Measurements from ENCODE around the gene LRRC30.
"Not testable (repeated sequence)": the region's sequence is repeated elsewhere in the genome, so short reads cannot be mapped to it uniquely, and the experiment has no call there.

LRRC30 gene

DNA sequence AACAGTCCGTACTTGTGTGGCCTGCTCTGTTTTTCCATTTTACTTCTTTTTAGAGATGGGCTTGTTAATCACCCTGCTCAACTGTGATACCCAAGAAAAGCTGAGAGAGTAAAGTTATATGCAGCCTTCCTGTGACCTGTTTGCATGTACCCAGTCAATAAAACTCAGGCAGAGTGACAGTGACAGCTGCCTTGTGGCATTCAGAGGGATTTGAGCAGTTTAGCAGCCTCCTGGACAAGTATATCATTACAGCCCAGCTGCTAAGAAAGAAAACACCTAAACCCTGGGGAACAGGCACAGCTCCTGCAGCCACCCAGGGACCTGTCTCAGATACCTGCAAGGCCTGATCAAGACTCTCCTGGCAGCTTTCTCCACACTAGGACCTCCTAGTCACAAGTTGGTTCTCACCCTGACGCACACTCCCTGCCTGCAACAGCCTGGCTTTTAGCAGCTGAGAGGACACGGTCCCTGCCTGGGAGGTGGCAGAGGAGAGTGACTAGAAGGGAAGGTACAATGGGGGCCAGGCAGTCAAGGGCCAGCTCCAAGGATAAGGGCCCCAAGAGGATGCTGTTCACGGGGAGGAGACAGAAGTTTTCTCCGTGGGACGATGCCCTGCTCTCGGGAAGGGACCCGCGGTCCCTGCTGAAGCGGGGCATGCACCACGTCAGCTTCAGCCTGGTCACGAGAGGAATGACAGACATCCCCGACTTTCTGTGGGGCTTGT, at the start of gene LRRC30:
Gene LRRC30 (plus strand): TSS at position 464 of the 724 bp plus-strand sequence. CDS start 50 bp downstream, at position 514.
- no peak for DNase-seq

DNA sequence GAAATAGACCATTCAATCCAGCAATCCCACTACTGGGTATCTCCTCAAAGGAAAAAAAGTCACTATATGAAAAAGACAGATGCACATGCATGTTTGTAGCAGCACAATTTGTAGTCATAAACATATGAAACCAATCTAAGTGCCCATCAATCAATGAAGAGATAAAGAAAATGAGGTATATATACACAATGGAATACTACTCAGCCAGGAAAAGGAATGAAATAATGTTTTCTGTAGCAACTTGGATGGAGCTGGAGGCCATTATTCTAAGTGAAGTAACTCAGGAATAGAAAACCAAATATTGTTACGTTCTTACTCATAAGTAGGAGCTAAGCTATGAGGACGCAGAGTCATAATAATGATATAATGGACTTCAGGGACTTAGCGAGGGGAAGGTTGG, 45.2 kb upstream of the LRRC30 start:
- DNase-seq = no peak

DNA sequence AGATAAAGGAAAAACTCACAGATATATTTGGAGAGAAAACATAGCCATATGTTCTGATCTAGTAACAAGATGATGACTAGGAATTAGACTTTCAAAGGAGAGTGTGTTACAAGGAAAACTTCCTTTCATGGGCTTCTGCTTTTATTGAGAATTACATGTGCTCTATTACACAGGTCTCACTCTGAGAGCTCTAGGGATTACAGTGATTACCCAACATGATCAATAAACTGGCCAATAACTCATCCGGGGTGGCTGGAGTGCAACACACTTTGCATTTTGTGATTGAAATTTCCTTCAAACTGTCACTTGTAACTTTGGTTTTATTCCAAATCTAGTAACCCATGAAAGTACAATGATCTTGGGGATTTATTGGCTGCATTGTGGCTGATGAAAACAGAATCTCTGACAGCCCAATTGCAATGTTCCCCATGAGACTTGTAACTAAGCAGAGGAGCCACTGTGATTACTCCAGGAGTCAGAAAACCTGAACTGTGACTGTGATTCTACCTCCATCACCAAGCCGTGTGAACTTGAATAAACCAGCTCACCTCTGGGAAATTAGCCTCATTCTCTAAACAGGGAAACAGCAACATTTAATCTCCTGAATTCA, 40.2 kb upstream of the LRRC30 start:
- no peak for DNase-seq

DNA sequence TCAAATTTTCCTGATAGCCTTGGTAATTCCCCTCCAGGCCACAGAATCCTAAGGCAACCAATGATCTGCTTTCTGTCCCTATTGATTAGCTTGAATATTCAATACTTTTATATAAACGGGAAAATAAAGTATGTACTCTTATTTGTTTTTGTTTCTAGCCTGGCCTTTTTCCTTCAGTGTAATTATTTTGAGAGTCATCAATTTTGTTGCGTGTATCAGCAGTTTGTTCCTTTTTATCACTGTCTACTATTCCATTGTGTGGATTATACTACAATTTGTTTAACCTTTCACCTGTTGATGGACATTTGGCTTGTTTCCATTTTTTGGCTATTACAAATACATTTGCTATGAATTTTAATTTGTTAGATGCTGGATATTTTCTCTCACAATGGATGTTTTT, 39.2 kb upstream of the LRRC30 start:
- DNase-seq = no peak

DNA sequence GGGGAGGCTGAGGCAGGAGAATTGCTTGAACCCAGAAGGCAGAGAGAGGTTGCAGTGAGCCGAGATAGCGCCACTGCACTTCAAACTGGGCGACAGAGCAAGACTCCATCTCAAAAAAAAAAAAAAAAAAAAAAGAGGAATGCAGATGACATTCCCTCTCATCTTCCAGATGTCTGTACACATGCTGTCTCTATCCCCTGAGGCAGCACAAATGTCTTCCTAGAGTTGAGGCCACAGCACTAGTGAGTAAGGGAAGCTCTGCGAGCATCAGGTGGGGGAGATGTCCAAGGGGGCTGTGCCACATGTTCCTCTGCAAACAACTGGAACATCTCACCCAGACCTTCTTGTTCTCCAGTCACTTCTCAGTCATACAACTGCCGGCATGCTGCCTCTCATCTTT, 35.6 kb upstream of the LRRC30 start:
- no peak for DNase-seq

DNA sequence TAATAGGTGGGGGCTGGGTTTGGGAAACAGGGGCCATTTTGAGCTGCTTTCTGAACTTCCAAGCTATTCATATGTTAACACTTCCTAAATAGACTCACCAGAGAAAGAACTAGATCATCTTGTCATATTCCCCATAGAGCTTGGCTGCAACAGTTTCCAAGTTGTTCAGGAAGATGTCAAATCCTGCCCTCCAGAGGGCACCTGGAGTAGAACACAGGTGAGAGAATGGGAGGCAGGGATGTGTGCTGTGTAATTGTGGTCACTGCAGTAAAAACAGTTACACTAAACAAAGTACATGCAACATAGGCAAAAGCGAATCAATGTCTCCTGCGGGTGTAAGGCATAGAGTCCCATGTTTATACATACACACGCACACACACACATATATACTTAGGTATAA, 34.5 kb upstream of the LRRC30 start:
- no peak for DNase-seq

DNA sequence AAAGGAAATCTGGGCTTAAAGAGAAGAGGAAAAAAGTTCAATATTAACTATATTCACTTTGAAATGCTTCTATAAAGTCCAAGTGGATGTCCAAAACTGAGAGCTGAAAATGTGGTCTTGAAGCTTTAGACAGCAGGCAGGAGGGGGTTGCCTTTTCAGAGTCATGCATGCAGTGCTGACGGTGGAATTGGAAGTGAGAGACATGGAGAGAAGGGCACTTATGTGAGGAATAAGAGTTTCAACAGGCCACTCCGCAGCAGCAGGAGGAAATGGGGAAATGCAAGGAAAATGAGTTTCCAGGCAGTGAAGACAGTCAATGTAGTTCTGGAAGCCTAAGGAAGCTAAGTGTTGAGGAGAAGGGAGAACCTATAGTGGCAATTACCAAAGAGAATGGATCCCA, 33.0 kb upstream of the LRRC30 start:
- no peak for DNase-seq

DNA sequence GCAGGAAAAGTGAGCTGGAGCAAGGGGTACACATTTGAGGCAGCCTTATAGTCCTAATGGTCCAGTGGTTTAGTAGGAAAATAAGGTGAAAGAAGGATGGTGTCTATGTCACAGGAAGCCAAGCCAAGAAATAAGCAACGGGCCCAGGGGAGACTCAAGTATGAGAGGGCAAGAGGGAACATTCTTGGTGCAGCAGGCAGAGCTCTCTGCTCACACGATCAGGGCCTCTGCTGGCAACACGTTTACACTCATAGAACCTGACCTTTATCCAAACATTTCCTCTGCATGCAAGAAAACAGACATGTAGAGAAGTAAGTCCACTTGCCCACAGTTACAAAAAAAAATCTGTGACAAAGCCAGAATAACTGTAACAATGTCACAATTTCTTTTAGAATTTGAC, 32.6 kb upstream of the LRRC30 start:
- DNase-seq = no peak

DNA sequence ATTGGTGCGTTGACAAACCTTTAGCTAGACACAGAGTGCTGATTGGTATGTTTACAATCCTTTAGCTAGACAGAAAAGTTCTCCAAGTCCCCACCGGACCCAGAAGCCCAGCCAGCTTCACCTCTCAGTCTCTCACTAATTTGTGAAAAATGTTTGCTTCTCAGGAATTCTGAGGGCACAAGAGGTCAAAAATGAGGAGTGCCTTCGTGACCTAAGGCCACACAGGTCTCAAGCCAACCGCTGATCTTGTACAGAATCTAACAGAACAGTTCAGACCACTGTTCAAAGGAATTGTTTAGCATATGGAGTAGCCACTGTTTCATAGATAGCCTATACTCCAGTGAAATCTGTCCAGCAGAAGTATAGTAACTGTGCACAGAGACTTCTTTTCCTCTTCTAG, 29.8 kb upstream of the LRRC30 start:
- no peak for DNase-seq

DNA sequence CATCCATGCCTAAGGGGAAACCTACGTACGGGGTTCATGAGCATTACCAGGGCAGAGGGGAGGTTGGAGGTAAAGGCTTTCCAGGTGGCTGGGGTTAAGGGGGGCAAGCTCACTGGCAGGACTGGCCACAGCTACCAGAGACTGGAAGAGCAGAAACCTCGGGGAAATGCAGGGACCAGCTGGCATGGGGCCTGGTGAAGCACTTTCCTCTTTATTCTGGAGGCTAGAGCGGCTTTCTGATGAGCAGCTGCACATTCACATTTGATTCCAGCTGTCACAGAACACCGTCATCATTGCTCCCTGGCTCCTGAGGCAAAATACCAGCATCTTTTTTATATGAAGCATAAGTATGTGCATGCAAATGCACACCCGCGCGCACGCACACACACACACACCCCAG, 28.7 kb upstream of the LRRC30 start:
- no peak for DNase-seq

DNA sequence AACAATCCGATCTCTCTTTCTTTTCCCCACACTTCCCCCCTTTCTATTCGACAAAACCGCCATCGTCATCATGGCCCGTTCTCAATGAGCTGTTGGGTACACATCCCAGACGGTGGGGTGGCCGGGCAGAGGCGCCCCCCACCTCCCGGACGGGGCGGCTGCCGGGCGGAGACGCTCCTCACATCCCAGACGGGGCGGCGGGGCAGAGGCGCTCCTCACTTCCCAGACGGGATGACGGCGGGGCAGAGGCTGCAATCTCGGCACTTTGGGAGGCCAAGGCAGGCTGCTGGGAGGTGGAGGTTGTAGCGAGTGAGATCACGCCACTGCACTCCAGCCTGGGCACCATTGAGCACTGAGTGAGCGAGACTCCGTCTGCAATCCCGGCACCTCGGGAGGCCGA, 27.3 kb upstream of the LRRC30 start:
- DNase-seq = not testable (repeated sequence)

DNA sequence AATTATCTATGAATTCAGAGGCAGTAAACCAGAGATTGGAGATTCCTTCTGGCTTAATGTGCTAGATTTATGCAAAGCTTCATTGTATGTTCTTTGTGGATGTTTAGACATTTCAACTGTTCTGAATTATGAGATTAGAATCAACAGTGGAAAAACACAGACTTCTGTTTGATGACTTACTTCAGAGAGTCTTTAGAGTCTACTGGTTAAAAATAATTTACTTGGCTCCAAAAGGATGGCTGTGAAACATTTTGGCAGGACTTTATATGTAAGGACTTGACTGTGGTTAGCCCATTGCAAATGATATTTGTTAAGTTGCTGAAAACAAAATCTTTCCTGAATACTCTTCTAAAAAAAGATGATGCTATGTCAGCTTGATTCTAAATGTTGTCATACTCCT, 25.5 kb upstream of the LRRC30 start:
- DNase-seq = no peak

DNA sequence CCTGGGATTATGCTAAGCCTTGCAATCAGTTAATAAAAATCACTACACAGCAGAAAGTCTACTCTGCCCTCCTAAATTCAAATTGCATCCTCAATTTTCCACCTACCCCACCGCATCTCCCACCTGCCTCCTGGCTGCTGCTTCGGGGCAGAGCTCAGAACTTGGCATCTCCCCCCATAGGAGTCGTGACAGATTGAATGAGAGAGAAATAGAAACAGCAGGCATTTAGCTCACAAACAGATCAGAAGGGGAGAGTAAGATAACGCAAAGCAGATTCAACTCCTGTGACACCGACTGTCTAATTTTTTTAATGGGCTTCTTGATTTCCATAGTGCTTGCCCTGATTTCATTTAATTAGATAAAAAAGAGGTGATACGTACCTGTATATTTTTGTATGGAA, 24.7 kb upstream of the LRRC30 start:
- no peak for DNase-seq

DNA sequence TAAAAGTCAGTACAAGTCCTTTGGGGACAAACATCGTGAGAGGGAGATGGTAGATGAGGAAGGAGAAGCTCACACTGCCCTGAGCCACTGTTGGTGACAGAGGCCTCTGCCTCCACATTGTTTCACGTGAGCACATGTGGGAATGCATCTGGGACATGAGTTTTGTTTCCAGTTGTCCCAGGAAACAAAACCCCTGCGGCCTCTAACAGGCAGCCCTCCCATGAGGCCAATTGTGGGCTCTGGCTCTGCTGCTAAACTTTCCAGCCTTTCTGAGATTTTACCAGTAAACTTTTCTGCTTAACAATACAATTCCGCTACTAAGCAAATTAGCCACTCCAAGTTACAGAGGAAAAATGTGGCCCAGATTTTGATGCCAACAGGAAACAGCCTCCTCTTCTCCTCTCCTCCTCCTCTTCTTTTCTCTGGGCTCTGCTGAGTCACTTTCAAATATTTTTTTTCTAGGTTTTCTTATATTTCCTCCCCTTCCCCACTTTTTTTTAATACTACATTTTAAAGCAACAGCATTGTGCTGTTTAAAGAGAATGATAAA, 23.4 kb upstream of the LRRC30 start:
- no peak for DNase-seq

DNA sequence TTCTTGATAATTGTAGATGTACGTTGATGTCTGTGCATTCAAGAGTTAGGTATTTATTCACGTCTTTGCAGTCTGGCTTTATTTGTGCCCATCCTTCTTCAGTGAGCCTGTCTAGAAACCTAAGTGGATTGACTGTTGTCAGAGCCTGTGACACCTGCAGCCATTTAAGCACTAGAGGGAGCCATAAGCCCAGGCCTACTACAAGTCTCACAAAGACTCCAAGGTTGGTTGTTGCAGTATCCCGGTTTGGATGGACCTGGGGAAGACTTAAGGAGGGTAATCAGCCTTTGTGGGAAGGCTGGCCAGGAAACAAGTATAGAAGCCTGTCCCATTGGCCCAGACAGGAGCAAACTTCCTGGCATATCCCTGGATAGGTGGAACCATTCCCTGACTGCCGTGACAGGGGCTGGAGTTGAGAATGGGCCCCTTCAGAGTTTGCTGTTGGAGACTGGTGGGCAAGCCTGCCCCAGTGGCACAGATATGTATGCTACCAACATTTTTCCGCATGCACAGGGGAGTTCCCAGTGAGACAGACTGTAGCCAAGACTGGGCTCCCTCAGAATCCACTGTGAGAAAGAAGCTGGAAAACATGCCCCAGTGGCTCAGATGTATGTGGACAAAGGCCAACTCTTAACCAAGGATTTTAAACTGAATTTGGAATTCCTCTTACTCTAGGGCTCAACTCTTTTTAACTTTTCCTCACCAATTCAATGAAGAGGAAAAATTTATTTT, 9.3 kb upstream of the LRRC30 start:
- DNase-seq = no peak

DNA sequence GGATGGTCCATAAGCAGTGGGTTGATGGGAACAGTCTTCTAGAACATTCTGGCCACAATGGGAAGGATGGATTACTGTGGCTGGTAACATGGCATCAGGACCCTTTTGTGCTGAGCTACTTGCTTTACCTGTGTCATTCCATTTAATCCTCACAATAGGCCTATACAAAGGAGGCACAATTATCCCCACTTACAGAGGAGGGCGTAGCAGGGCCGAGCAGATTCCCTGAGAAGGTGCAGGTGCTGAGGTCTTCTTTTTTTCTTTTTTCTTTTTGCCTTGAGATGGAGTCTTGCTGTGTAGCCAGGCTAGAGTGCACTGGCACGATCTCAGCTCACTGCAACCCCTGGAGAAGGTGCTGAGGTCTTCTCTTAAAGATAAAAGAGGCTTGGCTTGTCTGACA, 6.7 kb upstream of the LRRC30 start:
- DNase-seq = no peak

DNA sequence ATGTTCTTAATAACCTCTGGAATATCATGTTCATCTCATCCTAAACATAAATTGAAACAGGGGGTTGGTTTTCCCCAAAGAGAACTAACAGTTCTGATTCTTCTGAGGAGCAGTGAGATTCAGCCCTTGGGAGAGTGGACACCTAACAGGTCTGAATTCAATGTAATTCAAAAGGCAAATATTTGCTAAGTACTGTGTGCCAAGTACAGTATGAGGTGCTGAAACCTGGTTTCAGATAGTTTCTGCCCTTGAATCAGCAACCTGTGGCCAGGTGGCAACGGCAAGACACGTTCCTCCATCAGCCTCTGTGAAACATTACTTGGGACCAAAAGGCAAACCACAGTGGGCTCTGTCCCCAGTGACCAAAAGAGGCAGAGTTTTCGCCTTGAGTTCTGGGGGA, 1.3 kb downstream of the LRRC30 start:
- DNase-seq = no peak

DNA sequence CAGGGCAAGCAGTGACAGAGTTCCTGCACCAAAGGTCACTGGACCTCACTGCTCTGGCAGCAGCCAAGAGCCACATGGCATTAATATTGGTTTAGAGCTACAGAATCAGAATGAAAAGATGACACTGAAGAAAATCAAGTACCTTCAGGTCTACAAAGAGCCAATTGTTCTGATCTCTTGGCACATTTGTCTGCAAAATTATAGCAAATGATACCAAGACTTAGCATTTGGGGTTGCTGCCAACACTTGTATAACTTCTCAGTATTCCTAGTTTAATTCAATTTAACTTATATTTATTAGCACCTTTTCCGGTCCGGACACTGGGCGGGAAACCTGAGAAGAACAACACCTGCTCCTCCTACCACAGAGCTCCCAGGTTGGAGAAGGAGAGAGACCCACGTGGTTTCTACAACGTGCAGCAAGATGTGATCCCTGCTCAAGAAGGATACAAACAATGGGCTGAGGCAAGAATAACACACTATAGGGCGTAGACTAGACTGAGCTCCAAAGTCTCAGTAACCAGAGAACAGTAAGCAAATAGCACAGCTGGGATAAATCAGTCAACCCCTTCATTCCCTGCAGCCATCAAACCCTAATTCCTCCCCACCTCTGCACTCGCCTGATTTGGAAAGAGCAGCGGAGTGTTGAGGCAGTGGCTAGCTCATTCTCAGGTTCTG, 2.4 kb downstream of the LRRC30 start:
- DNase-seq = no peak

DNA sequence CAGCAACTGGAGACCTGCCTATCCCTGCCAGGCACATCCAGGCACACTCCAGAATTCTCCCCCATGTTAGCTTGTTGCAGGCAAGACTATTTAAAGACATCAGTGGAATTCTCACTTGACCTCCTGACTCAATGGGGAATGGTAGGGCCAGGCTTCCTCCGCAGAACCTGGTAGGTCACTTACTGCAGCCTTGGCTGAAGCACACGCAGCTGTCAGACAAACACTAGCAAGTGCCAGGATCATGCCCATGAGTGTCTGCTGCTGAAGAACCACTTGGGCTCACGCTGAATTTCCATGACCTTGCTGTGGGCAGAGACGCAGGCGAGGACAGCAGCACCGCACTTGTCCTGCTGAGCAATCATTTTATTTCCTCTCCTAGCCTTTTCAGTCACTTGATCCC, 3.2 kb downstream of the LRRC30 start:
- DNase-seq = no peak

DNA sequence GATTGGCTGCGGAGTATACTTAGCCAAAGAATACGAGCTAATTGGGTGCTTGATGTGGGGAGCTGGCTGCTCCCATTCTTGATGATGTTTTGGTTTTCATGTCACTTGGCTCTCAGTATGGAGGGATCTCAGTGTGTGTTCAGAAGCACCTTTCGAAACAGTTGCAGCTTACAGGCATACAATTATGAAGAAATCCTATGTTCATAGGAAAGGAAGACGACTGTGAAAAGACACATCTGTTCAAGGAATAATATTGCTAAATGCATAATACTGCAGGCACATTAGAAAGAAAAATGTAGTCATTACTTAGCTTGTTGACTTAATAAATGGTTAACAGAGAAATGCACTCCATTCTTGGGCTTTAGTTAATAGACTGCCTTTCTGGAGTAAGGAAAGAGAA, 4.1 kb downstream of the LRRC30 start:
- no peak for DNase-seq

DNA sequence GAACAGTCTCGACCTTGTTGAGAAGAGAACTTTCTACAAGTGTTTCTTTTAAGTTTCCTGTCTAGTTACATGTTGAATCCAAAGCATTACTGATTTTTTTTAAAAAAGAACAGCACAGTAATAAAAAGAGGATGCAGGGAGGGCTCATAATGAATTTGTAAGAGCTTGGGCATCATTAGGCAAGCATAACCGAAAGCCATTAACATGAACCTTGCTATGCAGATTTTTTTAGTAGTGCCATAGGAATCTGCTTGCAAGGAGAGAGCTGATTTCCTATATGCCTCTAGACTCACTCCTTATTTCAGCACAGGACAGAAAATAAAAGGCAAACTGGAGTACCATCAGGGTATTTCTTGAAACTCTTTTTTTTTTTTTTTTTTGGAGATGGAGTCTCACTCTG, 5.2 kb downstream of the LRRC30 start:
- DNase-seq = no peak

DNA sequence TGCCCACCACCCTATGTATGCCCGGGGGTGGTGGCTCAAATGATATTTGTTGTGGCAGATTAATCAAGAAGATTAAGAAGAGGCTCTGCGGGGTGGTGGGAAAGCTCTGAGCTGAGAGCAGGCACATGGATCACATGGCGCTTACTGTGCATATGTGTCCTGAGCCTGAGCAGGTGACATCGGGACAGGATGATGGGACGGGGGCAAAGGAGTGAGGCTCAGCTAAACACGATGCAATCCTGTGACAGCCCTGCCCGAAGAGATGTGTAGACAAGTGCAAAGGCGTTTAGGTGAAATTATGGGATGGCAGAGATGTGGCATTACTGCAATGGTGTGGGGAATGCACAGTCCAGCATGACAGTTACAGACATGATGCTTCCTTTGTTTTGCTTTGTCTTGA, 6.0 kb downstream of the LRRC30 start:
- no peak for DNase-seq

DNA sequence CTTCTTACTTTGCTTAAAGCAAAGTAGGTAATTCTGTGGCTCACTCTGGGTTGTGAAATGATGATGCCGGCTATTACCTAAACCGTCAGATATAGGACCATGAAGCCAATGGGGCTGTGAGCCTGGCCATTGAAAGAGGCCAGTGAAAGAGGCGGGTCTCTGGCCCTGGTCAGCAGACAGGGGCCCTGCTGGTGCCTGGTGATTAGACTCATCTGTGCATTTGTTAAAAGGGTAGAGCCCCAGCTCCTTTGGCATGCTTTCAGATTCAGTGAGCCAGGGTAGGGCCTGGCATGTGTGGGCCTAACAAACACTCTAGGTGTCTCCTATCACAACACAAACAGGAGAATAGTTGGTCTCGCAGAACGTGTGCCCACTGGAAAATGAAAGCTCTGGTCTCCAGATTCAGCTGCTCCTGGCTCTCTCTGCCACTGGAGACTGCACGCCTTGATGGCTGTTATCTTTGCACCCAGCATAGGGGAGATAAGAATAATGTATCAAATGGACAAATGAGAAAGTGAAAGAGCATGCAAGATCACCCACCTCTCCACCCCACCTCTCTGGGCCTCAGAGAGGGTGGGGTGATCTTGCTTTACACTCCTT, 6.9 kb downstream of the LRRC30 start:
- DNase-seq = no peak

All from activated T-cell treated with anti-CD3 and anti-CD28 coated beads, Interleukin-2, amount 50 U/mL, for 1 hour (primary cell).